Measurements from ENCODE around the gene HIC1.

DNA sequence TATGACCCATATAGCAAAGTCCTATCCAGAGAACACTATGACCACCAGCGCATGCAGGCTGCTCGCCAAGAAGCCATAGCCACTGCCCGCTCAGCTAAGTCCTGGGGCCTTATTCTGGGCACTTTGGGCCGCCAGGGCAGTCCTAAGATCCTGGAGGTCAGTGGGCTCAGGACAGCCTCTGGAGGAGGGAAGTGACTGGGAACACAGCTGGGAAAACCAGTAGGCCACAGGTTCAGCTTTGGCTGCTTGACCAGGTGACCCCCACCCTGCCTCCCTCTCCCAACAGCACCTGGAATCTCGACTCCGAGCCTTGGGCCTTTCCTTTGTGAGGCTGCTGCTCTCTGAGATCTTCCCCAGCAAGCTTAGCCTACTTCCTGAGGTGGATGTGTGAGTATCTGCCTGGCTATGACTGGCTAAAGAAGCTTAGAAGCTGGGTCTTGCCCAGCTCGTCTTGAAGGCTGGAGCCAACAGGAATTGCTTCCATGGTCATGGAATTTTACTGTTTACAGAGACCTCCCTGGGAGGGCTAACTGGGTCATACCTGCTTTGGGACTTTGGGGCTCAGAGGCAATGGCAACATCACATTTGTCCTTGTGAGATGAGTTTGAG is 14.6 kb upstream of the HIC1 start:
- no peak for TF ChIP-seq TCF7L2 (IDR thresholded peaks at IDR 0.05; ENCODE audit: low read depth, low read length)
- TF ChIP-seq YY1 (IDR thresholded peaks at IDR 0.05; ENCODE audit: borderline replicate concordance in 1 of 3, control insufficient read depth in 1 of 3, extremely low read depth in 1 of 3, insufficient read depth in 3 of 3, insufficient read length in 1 of 3, insufficient replicate concordance in 2 of 3, low read depth in 1 of 3, low read length in 2 of 3), result no peak
- no peak for TF ChIP-seq SMC3 (conservative IDR thresholded peaks at IDR 0.05; ENCODE audit: insufficient read depth, low read depth, low read length)
- no peak for TF ChIP-seq ZFX (CRISPR knock-in tag; IDR thresholded peaks at IDR 0.05)
- TF ChIP-seq TAF1 (IDR thresholded peaks at IDR 0.05; ENCODE audit: control insufficient read depth, extremely low read depth, insufficient read depth, low read length, severe bottlenecking), result no peak
- no peak for TF ChIP-seq ZNF274 (IDR thresholded peaks at IDR 0.05; ENCODE audit: borderline replicate concordance, low read depth, low read length)

All from K562 (cell line).